ENCODE measurements around the gene MUC4. TPM values are rescaled to one million over a fixed set of nuclear protein-coding genes. Genes with fewer than 3 reads are reported as not detected.

MUC4 gene
- total and polyA plus RNA-seq, 3 donors from 2014 or later = 1.8 to 4.7 (median 4.0) TPM

DNA sequence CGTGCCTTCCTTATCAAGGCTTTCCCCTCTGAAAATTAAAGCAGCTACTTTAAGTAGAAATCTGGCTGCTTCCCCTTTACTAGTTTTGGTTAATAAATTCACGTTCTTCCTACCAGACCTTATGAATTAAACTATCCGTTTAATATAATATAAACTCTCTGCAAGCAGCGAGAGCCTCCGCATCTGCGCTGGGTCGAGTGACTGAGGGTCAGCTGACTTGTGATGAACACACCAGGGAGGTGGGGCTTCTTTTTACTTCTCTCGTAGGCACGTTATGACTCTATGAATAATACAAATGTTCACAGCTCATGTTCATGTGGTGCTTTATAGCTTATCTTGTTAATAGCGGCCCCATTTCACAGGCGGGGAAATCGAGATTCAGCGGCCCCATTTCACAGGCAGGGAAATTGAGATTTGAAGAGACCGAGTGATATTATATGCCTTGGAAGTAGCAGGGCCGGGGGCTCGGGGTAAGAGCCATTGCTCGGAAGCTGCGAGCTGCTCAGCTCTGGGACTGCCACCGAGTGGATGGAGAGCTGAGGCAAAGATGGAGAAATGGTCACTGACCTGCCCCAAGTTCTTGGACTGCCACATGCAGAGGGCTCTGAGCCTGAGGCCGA is 8.3 kb downstream of the MUC4 start:
- intact Hi-C loops (cut with DNase I; ENCODE audit: low total_unique reads) = no loop called here
- H3K27ac ChIP-seq = peak overlapping the region; percentile 86 to 88
- 68 to 71% methylated on average over 20 of the region's 20 CpGs for WGBS, 2 donors
- TF ChIP-seq CTCF (IDR thresholded peaks at IDR 0.05) (no peak), POLR2A (IDR thresholded peaks at IDR 0.05) (no peak)
- H3K9me3 ChIP-seq = no peaks in the 10 kb centered on the region
- no peaks in the 10 kb centered on the region for H3K36me3 ChIP-seq (ENCODE audit: low read depth, missing control alignments)
- peak; percentile 81 for DNase-seq
- H3K27me3 ChIP-seq = no peaks in the 10 kb centered on the region
- no peak overlapping the region for H3K4me3 ChIP-seq
- peaks cover 40% of the 10 kb centered on the region for H3K4me1 ChIP-seq

DNA sequence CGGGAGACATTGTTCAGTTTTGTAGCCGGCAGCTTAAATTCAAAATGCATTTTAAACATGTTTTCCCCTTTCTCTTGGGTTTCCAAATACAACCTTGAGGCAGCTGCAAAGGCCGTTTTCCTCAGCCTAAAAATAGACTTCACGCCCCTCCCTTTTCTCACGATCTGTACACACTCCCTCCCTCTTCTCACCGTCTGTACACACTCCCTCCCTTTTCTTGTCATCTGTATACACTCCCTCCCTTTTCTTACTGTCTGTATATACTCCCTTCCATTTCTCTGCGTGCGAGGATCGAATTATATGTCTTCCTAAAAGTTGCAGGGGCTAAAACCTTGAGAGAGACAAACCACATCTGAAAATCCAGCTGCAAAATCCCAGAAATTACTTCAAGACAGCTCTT is 8.9 kb downstream of the MUC4 start:
- intact Hi-C loops (cut with DNase I; ENCODE audit: low total_unique reads) = no loop called here
- 24 to 44% methylated on average over 9 of the region's 9 CpGs for WGBS, 2 donors
- peak; percentile 63 for DNase-seq
- Histone ChIP-seq H3K9me3 (no peaks in the 10 kb centered on the region), H3K36me3 (ENCODE audit: low read depth, missing control alignments) (no peaks in the 10 kb centered on the region), H3K4me1 (peaks cover 40% of the 10 kb centered on the region), H3K27ac (peak overlapping the region; percentile 86 to 88), H3K27me3 (no peaks in the 10 kb centered on the region), H3K4me3 (no peak overlapping the region)
- no peak for TF ChIP-seq CTCF (IDR thresholded peaks at IDR 0.05)
- no peak for TF ChIP-seq POLR2A (IDR thresholded peaks at IDR 0.05)

DNA sequence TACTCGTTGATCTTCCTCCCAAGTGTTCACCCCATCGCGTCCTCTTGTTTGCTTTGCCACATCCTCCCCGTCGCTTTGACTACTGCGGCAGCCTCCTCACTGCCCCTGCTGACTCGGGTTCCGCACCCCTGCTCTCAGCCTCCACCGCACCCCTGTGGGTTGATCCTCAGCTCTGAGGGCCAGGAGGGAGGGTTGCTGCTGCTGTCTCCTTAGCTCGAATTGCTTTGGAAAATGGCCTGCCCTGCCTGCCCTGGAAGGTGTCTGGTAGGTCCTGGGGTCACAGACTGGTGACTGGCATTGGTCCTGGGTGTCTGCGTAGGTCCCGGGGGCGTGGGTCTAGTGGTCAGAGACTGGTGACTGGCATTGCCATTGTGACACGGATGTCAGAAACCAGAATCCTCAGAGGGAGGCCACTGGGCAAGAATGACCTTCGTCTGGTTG is 9.4 kb downstream of the MUC4 start:
- Histone ChIP-seq H3K27ac (peak overlapping the region; percentile 86 to 88), H3K27me3 (no peaks in the 10 kb centered on the region), H3K9me3 (no peaks in the 10 kb centered on the region), H3K36me3 (ENCODE audit: low read depth, missing control alignments) (no peaks in the 10 kb centered on the region), H3K4me3 (no peak overlapping the region), H3K4me1 (peaks cover 40% of the 10 kb centered on the region)
- WGBS, 2 donors = 47 to 60% methylated on average over 14 to 15 of the region's 15 CpGs
- TF ChIP-seq CTCF (IDR thresholded peaks at IDR 0.05) (no peak), POLR2A (IDR thresholded peaks at IDR 0.05) (no peak)
- DNase-seq = peak; percentile 61
- intact Hi-C loops (cut with DNase I; ENCODE audit: low total_unique reads) = no loop called here

DNA sequence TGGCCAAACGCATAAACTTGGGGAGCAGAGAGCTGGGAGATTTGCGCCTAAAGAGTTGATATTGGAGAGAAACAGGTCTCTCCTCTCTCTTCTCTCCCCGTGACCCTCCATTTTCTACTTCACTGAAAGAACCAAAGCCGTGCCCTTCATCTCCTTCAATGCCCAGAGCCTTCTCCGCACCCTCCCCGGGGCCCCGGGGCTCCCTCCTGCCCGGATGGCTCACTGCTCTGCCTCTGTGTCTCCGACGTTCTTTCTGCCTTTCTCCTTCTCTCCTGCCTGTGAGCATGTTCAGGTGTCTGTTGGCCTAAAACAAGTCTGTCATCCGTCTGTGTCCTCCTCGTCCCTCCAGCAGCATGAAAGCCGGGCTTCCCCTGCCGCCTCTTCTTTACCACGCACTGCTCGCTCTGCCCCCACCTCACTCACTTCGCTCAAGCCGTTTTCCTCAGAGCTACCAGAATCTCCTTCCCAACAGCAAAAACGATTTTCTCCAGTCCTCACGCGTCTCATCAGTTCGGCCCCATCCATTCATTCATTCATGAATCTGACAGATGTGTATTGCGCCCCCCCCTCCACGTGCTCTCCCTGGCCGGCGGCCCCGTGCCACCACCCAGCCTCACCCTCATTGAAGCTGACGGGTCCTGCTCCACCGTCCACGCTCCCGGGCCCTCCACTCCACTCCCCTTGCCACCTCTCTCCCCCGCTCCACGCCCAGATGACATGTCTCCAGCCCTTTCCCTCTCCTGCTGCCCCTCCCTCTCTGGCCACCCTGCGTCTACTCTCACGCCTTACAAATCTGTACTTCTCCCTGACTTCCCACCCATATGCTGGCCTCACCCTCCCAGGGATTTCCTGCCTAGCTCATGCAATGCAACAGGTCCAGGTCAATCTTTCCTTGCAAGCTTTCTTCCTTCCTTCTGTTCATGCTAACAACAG is 10.2 kb downstream of the MUC4 start:
- Histone ChIP-seq H3K4me1 (peaks cover 40% of the 10 kb centered on the region), H3K36me3 (ENCODE audit: low read depth, missing control alignments) (no peaks in the 10 kb centered on the region), H3K27me3 (no peaks in the 10 kb centered on the region), H3K27ac (peak overlapping the region in 1 of 2 donors; percentile 86), H3K9me3 (no peaks in the 10 kb centered on the region), H3K4me3 (no peak overlapping the region)
- TF ChIP-seq POLR2A (IDR thresholded peaks at IDR 0.05) (no peak), CTCF (IDR thresholded peaks at IDR 0.05) (no peak)
- 81 to 89% methylated on average over 35 of the region's 35 CpGs for WGBS, 2 donors
- DNase-seq = no peak
- intact Hi-C loops (cut with DNase I; ENCODE audit: low total_unique reads) = no loop called here

All from testis (tissue), 3 donors.